GM12864 (cell line): Measurements from ENCODE around the gene LPP.

ENCODE experiments used
- DNase-seq: peaks from one replicate; pipeline ENCODE4 v3.0.0-alpha.2; 2011; ENCODE audit warnings: low read depth
- H3K4me3 ChIP-seq: 2 replicates; pipeline ENCODE4 v1.5.1; 2011; ENCODE audit warnings: mild to moderate bottlenecking, low read depth, low read length, control low read depth
- CTCF ChIP-seq: IDR thresholded peaks from 2 replicates; pipeline ENCODE4 v1.5.1; 2011; ENCODE audit warnings: low read depth, mild to moderate bottlenecking, moderate library complexity, low read length, control low read depth, inconsistent platforms; ENCODE audit errors: missing control alignments

The LPP gene

DNA sequence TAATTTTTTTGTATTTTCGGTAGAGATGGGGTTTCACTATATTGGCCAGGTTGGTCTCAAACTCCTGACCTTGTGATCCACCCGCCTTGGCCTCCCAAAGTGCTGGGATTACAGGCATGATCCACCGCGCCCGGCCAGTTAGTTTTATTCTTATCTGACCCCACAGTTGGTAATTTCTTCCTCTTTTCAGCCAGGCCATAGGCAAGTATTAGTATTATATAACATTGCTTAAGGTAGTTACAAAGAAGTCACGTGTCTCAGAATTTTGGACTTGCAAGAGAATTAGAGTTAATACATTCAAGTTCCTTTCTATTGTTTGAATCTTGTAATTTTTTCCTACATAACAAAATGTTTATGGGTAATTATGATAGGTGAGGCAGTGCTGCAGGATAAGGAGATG, 334.8 kb downstream of the LPP start:
- no peak overlapping the region for H3K4me3 ChIP-seq
- TF ChIP-seq CTCF, result no peak
- no peak for DNase-seq

- no peak for DNase-seq
- no peak for TF ChIP-seq CTCF
- no peak overlapping the region for H3K4me3 ChIP-seq
Observed at GRCh38 chr3:188489639-188490405, 335.9 kb downstream of the LPP start.

DNA sequence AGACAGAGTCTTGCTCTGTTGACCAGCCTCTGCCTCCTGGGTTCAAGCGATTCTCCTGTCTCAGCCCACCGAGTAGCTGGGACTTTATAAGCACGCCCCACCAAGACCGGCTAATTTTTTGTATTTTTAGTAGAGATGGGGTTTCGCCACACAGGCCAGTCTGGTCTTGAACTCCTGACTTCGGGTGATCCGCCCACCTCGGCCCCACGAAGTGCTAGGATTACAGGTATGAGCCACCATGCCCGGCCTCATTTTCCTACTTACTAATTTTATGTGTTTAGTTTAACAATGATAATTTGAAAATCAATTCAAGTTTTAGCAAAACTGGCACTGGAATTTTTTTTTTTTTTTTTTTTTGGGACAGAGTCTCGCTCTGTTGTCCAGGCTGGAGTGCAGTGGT, 336.5 kb downstream of the LPP start:
- DNase-seq, result no peak
- no peak overlapping the region for H3K4me3 ChIP-seq
- no peak for TF ChIP-seq CTCF

DNA sequence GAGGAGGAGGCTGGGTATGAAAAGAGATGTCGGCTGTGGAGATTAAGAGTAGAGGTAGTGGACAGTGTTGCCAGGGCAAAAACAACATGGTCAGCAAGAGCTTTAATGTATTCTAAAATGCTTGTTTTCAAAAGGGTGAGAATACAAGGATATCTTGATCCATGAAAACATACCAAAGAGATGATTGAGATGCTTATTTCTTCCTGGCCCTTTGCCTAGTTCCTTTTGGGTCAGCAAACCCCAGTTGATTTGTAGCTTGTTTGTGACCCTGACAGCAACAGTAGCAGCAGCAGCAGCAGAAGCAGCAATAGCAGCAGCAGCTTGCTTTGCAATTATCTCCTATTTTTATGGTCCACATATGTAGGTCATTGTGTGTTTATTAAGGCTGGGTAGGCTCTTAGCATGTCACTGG, 337.3 kb downstream of the LPP start:
- no peak for TF ChIP-seq CTCF
- DNase-seq, result no peak
- H3K4me3 ChIP-seq, result no peak overlapping the region

DNA sequence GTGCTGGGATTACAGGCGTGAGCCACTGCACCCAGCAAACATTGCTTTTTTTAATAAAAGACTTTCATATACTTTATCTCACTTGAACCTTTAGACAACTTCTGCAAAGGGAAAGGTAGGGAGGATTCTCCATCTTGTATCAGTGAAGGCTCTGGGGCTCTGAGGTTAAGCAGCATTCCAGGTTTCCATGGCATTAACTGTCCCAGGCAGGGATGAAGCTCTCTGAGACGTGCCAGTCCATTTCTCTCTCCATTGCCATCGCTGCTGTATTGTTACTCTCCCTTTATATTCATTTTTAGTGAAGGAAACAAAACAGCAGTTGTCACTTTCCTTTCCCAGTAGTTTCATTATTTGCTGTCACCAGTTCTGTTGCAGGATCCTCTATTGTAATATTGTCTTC, 342.4 kb downstream of the LPP start:
- TF ChIP-seq CTCF, result no peak
- H3K4me3 ChIP-seq, result no peak overlapping the region

DNA sequence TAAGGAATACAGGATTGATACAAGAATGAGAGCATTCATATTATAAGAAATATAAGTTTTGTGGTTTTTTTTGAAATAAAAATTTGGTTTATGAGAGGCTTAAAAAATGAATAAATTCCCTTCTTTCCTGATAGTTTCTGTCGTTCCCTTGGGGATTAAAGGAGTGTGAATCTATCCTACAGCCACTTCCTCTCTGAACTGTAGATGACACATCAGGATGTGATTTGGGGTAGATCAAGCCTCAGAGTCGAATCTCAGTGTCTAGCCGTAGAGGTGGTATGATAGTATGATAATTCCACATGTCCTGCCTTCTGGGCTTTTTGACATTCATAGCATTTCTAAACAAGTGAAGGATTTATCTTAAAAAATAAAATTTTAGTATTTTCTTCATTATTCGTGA, 343.1 kb downstream of the LPP start:
- H3K4me3 ChIP-seq, result no peak overlapping the region
- no peak for TF ChIP-seq CTCF
- DNase-seq, result no peak

More for the DNA sequence above, 342.4 kb downstream of the LPP start:
- no peak for DNase-seq

DNA sequence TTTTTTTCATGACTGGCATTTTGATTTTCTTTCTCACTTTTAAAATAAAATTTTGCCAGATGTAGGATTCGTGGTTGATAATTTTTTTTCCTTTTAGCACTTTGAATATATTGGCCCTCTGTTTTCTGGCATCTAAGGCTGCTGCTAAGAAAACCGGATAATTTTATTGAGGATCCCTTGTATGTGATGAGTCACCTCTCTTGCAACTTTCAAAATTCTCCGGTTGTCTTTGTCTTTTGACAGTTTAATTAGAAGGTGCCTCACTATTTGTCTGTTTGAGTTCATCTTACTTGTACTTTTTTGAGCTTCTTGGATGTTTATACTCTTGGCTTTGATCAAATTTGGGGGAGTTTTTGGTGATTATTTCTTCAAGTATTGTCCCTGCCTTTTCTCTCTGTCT, 349.7 kb downstream of the LPP start:
- H3K4me3 ChIP-seq, result no peak overlapping the region
- TF ChIP-seq CTCF, result no peak
- DNase-seq, result no peak
